Neural cell (in vitro differentiated cells): ENCODE results near the gene TMPRSS2.

Experiments
- CTCF ChIP-seq: fragments of 450-650 bp; IDR thresholded peaks from 2 replicates; pipeline ENCODE4 v1.5.1; 2014; ENCODE audit warnings: antibody characterized with exemption, mild to moderate bottlenecking, moderate library complexity; ENCODE audit not compliant: poor library complexity, severe bottlenecking
- EP300 ChIP-seq: fragments of 450-650 bp; conservative IDR thresholded peaks from 2 replicates; pipeline ENCODE4 v1.6.1; 2014; ENCODE audit warnings: antibody characterized with exemption, mild to moderate bottlenecking, moderate library complexity; ENCODE audit not compliant: poor library complexity, severe bottlenecking
- EZH2 ChIP-seq: fragments of 200-600, 300-800 bp; shearing (Covaris generic), sonication (generic); IDR thresholded peaks from 2 replicates; pipeline ENCODE4 v1.6.1; 2014; ENCODE audit warnings: antibody characterized with exemption, low read length, borderline replicate concordance, mild to moderate bottlenecking; ENCODE audit not compliant: insufficient read depth, poor library complexity, severe bottlenecking
- MXI1 ChIP-seq: fragments of 450-650 bp; conservative IDR thresholded peaks from 2 replicates; pipeline ENCODE4 v1.6.1; 2014; ENCODE audit warnings: antibody characterized with exemption, mild to moderate bottlenecking; ENCODE audit not compliant: poor library complexity, severe bottlenecking
- POLR2AphosphoS5 ChIP-seq: IDR thresholded peaks from 2 replicates; pipeline ENCODE4 v1.6.1; 2012
- RAD21 ChIP-seq: fragments of 450-650 bp; conservative IDR thresholded peaks from 2 replicates; pipeline ENCODE4 v1.6.1; 2014; ENCODE audit warnings: antibody characterized with exemption, mild to moderate bottlenecking, moderate library complexity
- REST ChIP-seq: IDR thresholded peaks from 2 replicates; pipeline ENCODE4 v1.6.1; 2012; ENCODE audit warnings: borderline replicate concordance
- SMC3 ChIP-seq: fragments of 450-650 bp; conservative IDR thresholded peaks from 2 replicates; pipeline ENCODE4 v1.6.1; 2014; ENCODE audit warnings: antibody characterized with exemption, mild to moderate bottlenecking, moderate library complexity; ENCODE audit not compliant: poor library complexity
- TAF1 ChIP-seq: IDR thresholded peaks from 2 replicates; pipeline ENCODE4 v1.6.1; 2012; ENCODE audit warnings: low read depth

GRCh38 chr21:41537356-41537755, 29.4 kb upstream of the TMPRSS2 start:
- TF ChIP-seq CTCF (no peak), REST (no peak), EZH2 (no peak), EP300 (no peak), MXI1 (no peak), POLR2AphosphoS5 (no peak), RAD21 (no peak), SMC3 (no peak), TAF1 (no peak)
